Endothelial cell of umbilical vein (primary cell): ENCODE results near the gene MYH9. TPM values are rescaled to one million over a fixed set of nuclear protein-coding genes. Genes with fewer than 3 reads are reported as not detected.

ENCODE experiments used
- BruUV-seq: library from RNA; stranded (reverse); fragments of 400-500 nt; replicated peaks from 2 replicates; lab custom pipeline; 2021; lab: Mats Ljungman, UMichigan
- CTCF ChIA-PET: fragments of 300-600, 350-600 bp; sonication (Branson Sonifier 250); formaldehyde crosslinking; loops from one replicate; lab custom pipeline; 2021; ENCODE audit warnings: antibody characterized with exemption, inconsistent platforms; lab: Charles Lee
- POLR2A ChIA-PET: fragments of 300-600, 350-600 bp; sonication (Branson Sonifier 250); formaldehyde crosslinking; loops from one replicate; lab custom pipeline; 2021; ENCODE audit warnings: antibody characterized with exemption, inconsistent platforms; lab: Charles Lee
- DNase-seq: peaks from one replicate; pipeline ENCODE4 v3.0.0-alpha.2; 2011; ENCODE audit warnings: low read depth, low spot score
- FAIRE-seq: peaks from 2 replicates; lab custom pipeline; 2011; peaks lifted over from hg19 to GRCh38; lab: Jason Lieb, UNC
- H2AFZ ChIP-seq: 2 replicates; pipeline ENCODE4 v1.6.0; 2012; ENCODE audit warnings: low read depth, low read length, control low read depth, inconsistent platforms
- H3K27ac ChIP-seq: 2 replicates; pipeline ENCODE4 v1.5.1; 2011; ENCODE audit warnings: low read depth, mild to moderate bottlenecking, control low read depth, low read length, moderate library complexity; ENCODE audit not compliant: insufficient read depth
- H3K27me3 ChIP-seq, 2 experiments: 2 replicates each; pipeline versions ENCODE4 v1.6.0 to v1.6.1; 2011; ENCODE audit warnings: low read length in 2 of 2, mixed read lengths in 1 of 2; ENCODE audit not compliant: control insufficient read depth in 2 of 2, insufficient read depth in 2 of 2
- H3K36me3 ChIP-seq, 2 experiments: 2 replicates in 1 of 2; 3 replicates in 1 of 2; pipeline ENCODE4 v1.5.1; 2011; ENCODE audit warnings: low read length in 2 of 2, mild to moderate bottlenecking in 1 of 2, moderate library complexity in 1 of 2; ENCODE audit not compliant: control insufficient read depth in 2 of 2, insufficient read depth in 2 of 2; ENCODE audit errors: extremely low read depth in 1 of 2
- H3K4me1 ChIP-seq: 3 replicates; pipeline ENCODE4 v1.5.1; 2011; ENCODE audit warnings: mild to moderate bottlenecking, low read length; ENCODE audit not compliant: control insufficient read depth, insufficient read depth; ENCODE audit errors: extremely low read depth
- H3K4me2 ChIP-seq: 2 replicates; pipeline ENCODE4 v1.6.1; 2011; ENCODE audit warnings: low read length, control low read depth, mixed read lengths; ENCODE audit not compliant: insufficient read depth
- H3K4me3 ChIP-seq, 3 experiments: fragments of 200-600 bp in 1 of 3; sonication (generic), shearing (Covaris generic) in 1 of 3; replicated peaks in 1 of 3; 2 replicates each; pipeline ENCODE4 v1.5.1; 2011 to 2016; ENCODE audit warnings: control low read depth in 3 of 3, low read length in 3 of 3, mild to moderate bottlenecking in 2 of 3, inconsistent platforms in 1 of 3, low read depth in 1 of 3, moderate library complexity in 1 of 3; ENCODE audit not compliant: insufficient read depth in 1 of 3
- H3K79me2 ChIP-seq: 2 replicates; pipeline ENCODE4 v1.6.0; 2012; ENCODE audit warnings: low read length, inconsistent platforms; ENCODE audit not compliant: control insufficient read depth, insufficient read depth
- H3K9ac ChIP-seq: replicated peaks from 2 replicates; pipeline ENCODE3; 2011; ENCODE audit warnings: low read length, control low read depth; ENCODE audit not compliant: insufficient read depth; ENCODE audit errors: extremely low read depth
- H3K9me1 ChIP-seq: replicated peaks from 3 replicates; pipeline ENCODE4 v1.6.0; 2011; ENCODE audit warnings: mild to moderate bottlenecking, low read length; ENCODE audit not compliant: control insufficient read depth, insufficient read depth; ENCODE audit errors: extremely low read depth
- H3K9me3 ChIP-seq: replicated peaks from 2 replicates; pipeline ENCODE4 v1.5.1; 2012; ENCODE audit warnings: low read length, inconsistent platforms; ENCODE audit not compliant: control insufficient read depth, insufficient read depth
- H4K20me1 ChIP-seq: replicated peaks from 2 replicates; pipeline ENCODE3; 2011; ENCODE audit warnings: mild to moderate bottlenecking, low read length; ENCODE audit not compliant: control insufficient read depth, insufficient read depth; ENCODE audit errors: extremely low read depth
- FOS ChIP-seq: IDR thresholded peaks from 2 replicates; pipeline ENCODE4 v1.6.1; 2011; ENCODE audit warnings: mild to moderate bottlenecking, low read length, moderate library complexity, borderline replicate concordance; ENCODE audit not compliant: insufficient read depth
- JUN ChIP-seq: IDR thresholded peaks from 2 replicates; pipeline ENCODE4 v1.6.1; 2011; ENCODE audit warnings: borderline replicate concordance, low read depth; ENCODE audit not compliant: insufficient read length, insufficient read depth
- MAX ChIP-seq: IDR thresholded peaks from 2 replicates; pipeline ENCODE4 v1.6.1; 2011; ENCODE audit not compliant: insufficient read depth, insufficient read length
- POLR2AphosphoS5 ChIP-seq: IDR thresholded peaks from 2 replicates; pipeline ENCODE4 v1.6.1; 2012; ENCODE audit warnings: low read depth, mild to moderate bottlenecking, control low read depth, low read length, moderate library complexity; ENCODE audit not compliant: insufficient read depth
- dilution Hi-C: fragments of 300-500 bp; cut with MboI; formaldehyde crosslinking; loops from one replicate; pipeline ENCODE4 v1.15.0; 2019; ENCODE audit warnings: low sequenced_read_pairs; ENCODE audit not compliant: extremely low pct_ligation_motif_present
- intact Hi-C: fragments of 100-400 bp; cut with micrococcal nuclease; formaldehyde crosslinking; loops from one replicate; pipeline ENCODE4 v1.10.0; 2022
- polyA plus RNA-seq, 4 experiments: library from polyadenylated mRNA; depleted of rRNA in 3 of 4; stranded (reverse) in 3 of 4; unstranded in 1 of 4; fragments of >200 nt; gene quantifications; 2 replicates each; pipeline versions ENCODE4 v1.2.1 to v1.2.3, GENCODE V29; 2011 to 2012; ENCODE audit warnings: missing spikeins in 1 of 4
- total RNA-seq: library from RNA; stranded (reverse); gene quantifications from 2 replicates; pipeline ENCODE4 v1.2.3, GENCODE V29; 2021

Gene MYH9
- total and polyA plus RNA-seq, 2 donors (not counting 3 experiments of a cell fraction or from before 2014, with no cell fraction given) = 188 to 1,413 TPM

- Histone ChIP-seq H4K20me1 (peaks cover 7% of the 10 kb centered on the region), H3K9me3 (no peaks in the 10 kb centered on the region), H3K27me3 (no peaks in the 10 kb centered on the region), H3K79me2 (peaks cover 96% of the 10 kb centered on the region), H3K27ac (peak overlapping the region; percentile 56), H2AFZ (no peak overlapping the region), H3K4me2 (peak overlapping the region; percentile 20), H3K4me3 (no peak overlapping the region), H3K9ac (no peak overlapping the region), H3K9me1 (no peaks in the 10 kb centered on the region), H3K36me3 (peaks cover 5 to 8% of the 10 kb centered on the region in 2 experiments), H3K4me1 (peaks cover 92% of the 10 kb centered on the region)
- dilution Hi-C loops = no loop called here
- POLR2A ChIA-PET = no interaction called here
- peak; percentile 15 for TF ChIP-seq POLR2AphosphoS5
- peak; percentile 44 for TF ChIP-seq JUN
- TF ChIP-seq FOS = peak; percentile 46
- TF ChIP-seq MAX = no peak
- no peak for DNase-seq
- intact Hi-C loops = no loop called here
- BruUV-seq = no TSS peak
- FAIRE-seq = peak; percentile 12
- CTCF ChIA-PET = interaction anchor here (0.8 to 1.6 kb wide), 7 partner anchors 8 to 128 kb away, joined by 3 to 8 read pairs (median 3); no protein-coding TSS in a partner anchor
These were observed 29.0 kb downstream of the MYH9 start for GRCh38 chr22:36358533-36359469.
